IMR-90 (cell line): ENCODE results near the gene CLEC16A. TPM values are rescaled to one million over a fixed set of nuclear protein-coding genes. Genes with fewer than 3 reads are reported as not detected.

Source experiments
- ATAC-seq: fragments of 200-7000 bp; cut with Tn5 transposase; 2 replicates; pipeline ENCODE4 v1.9.1; 2020; ENCODE audit warnings: low read depth, mild to moderate bottlenecking, moderate library complexity
- BruUV-seq: library from RNA; stranded (reverse); fragments of 400-500 nt; replicated peaks from 2 replicates; lab custom pipeline; 2021; lab: Mats Ljungman, UMichigan
- CTCF ChIA-PET: fragments of 300-600 bp; formaldehyde crosslinking; extraction: SDS; loops from one replicate; lab custom pipeline; 2021; ENCODE audit warnings: antibody characterized with exemption; lab: Yijun Ruan, JAX
- POLR2A ChIA-PET: fragments of 300-600 bp; sonication (Branson Sonifier 250); formaldehyde crosslinking; loops from one replicate; lab custom pipeline; 2022; ENCODE audit warnings: antibody characterized with exemption; ENCODE audit not compliant: unreplicated experiment; lab: Charles Lee
- DNase-seq: peaks from one replicate; pipeline ENCODE4 v3.0.0; 2013
- H2AFZ ChIP-seq: replicated peaks from 2 replicates; pipeline ENCODE3; 2013; ENCODE audit warnings: low read length, mild to moderate bottlenecking; ENCODE audit not compliant: poor library complexity
- H2AK5ac ChIP-seq: 2 replicates; pipeline ENCODE4 v1.6.1; 2013; ENCODE audit warnings: low read depth, low read length, inconsistent platforms
- H2AK9ac ChIP-seq: replicated peaks from 2 replicates; pipeline ENCODE3; 2013; ENCODE audit warnings: mild to moderate bottlenecking, low read depth, low read length, moderate library complexity; ENCODE audit not compliant: poor library complexity
- H2BK120ac ChIP-seq: 2 replicates; pipeline ENCODE4 v1.6.1; 2013; ENCODE audit warnings: low read depth, low read length, inconsistent platforms
- H2BK15ac ChIP-seq: 3 replicates; pipeline ENCODE4 v1.6.1; 2013; ENCODE audit warnings: low read depth, low read length, inconsistent platforms
- H2BK20ac ChIP-seq: 2 replicates; pipeline ENCODE4 v1.6.1; 2013; ENCODE audit warnings: low read depth, mild to moderate bottlenecking, inconsistent platforms, low read length, moderate library complexity
- H2BK5ac ChIP-seq: 2 replicates; pipeline ENCODE4 v1.6.1; 2013; ENCODE audit warnings: mild to moderate bottlenecking, low read depth, low read length, inconsistent platforms; ENCODE audit not compliant: poor library complexity, severe bottlenecking
- H3K14ac ChIP-seq: replicated peaks from 2 replicates; pipeline ENCODE4 v1.6.1; 2013; ENCODE audit warnings: low read depth, low read length, inconsistent platforms
- H3K18ac ChIP-seq: 2 replicates; pipeline ENCODE4 v1.6.1; 2013; ENCODE audit warnings: low read depth, low read length, control low read depth
- H3K23ac ChIP-seq: 2 replicates; pipeline ENCODE4 v1.6.1; 2013; ENCODE audit warnings: low read depth, low read length, inconsistent platforms
- H3K27ac ChIP-seq: 2 replicates; pipeline ENCODE4 v1.5.1; 2013; ENCODE audit warnings: mild to moderate bottlenecking, control low read depth, low read length; ENCODE audit not compliant: insufficient read depth
- H3K27me3 ChIP-seq: 2 replicates; pipeline ENCODE4 v1.6.1; 2013; ENCODE audit warnings: low read length; ENCODE audit not compliant: control insufficient read depth, insufficient read depth
- H3K36me3 ChIP-seq: 2 replicates; pipeline ENCODE4 v1.6.1; 2013; ENCODE audit warnings: low read length, mixed read lengths; ENCODE audit not compliant: control insufficient read depth, insufficient read depth
- H3K4ac ChIP-seq: 2 replicates; pipeline ENCODE4 v1.6.1; 2013; ENCODE audit warnings: low read depth, low read length, inconsistent platforms
- H3K4me1 ChIP-seq: 2 replicates; pipeline ENCODE4 v1.6.1; 2013; ENCODE audit warnings: low read length, mixed read lengths; ENCODE audit not compliant: control insufficient read depth, insufficient read depth
- H3K4me2 ChIP-seq: 2 replicates; pipeline ENCODE4 v1.6.1; 2013; ENCODE audit warnings: low read depth, mild to moderate bottlenecking, control low read depth, low read length, moderate library complexity
- H3K4me3 ChIP-seq: 2 replicates; pipeline ENCODE4 v1.5.1; 2013; ENCODE audit warnings: low read depth, mild to moderate bottlenecking, control low read depth, low read length, moderate library complexity; ENCODE audit not compliant: insufficient read depth
- H3K56ac ChIP-seq: 2 replicates; pipeline ENCODE4 v1.6.1; 2013; ENCODE audit warnings: low read length, inconsistent platforms; ENCODE audit not compliant: insufficient read depth; ENCODE audit errors: extremely low read depth
- H3K79me1 ChIP-seq, 2 experiments: 2 replicates each; pipeline ENCODE4 v1.6.1; 2013; ENCODE audit warnings: low read length in 2 of 2, inconsistent platforms in 1 of 2, low read depth in 1 of 2
- H3K9ac ChIP-seq: 2 replicates; pipeline ENCODE4 v1.6.1; 2013; ENCODE audit warnings: low read depth, low read length, control low read depth
- H3K9me1 ChIP-seq: 2 replicates; pipeline ENCODE4 v1.6.1; 2013; ENCODE audit warnings: low read length, inconsistent platforms; ENCODE audit not compliant: insufficient read depth
- H3K9me3 ChIP-seq: 2 replicates; pipeline ENCODE4 v1.6.1; 2013; ENCODE audit warnings: low read length; ENCODE audit not compliant: control insufficient read depth, insufficient read depth
- H4K20me1 ChIP-seq: 2 replicates; pipeline ENCODE4 v1.6.1; 2013; ENCODE audit warnings: low read length, inconsistent platforms; ENCODE audit not compliant: insufficient read depth
- H4K5ac ChIP-seq: 2 replicates; pipeline ENCODE4 v1.6.1; 2013; ENCODE audit warnings: mild to moderate bottlenecking, low read depth, low read length, control low read depth
- H4K8ac ChIP-seq, 2 experiments: 2 replicates each; pipeline ENCODE4 v1.6.1; 2013; ENCODE audit warnings: low read depth in 2 of 2, low read length in 2 of 2, control low read depth in 1 of 2, inconsistent platforms in 1 of 2
- H4K91ac ChIP-seq: 2 replicates; pipeline ENCODE4 v1.6.1; 2013; ENCODE audit warnings: low read depth, low read length, inconsistent platforms; ENCODE audit not compliant: insufficient read depth
- MAZ ChIP-seq: IDR thresholded peaks from 2 replicates; pipeline ENCODE4 v1.6.1; 2012; ENCODE audit warnings: low read depth, mild to moderate bottlenecking, low read length, improper control_type of control experiment, moderate library complexity, borderline replicate concordance
- NFE2L2 ChIP-seq: fragments of 150-350 bp; IDR thresholded peaks from 2 replicates; pipeline ENCODE4 v1.6.1; 2016; ENCODE audit warnings: low read depth, mild to moderate bottlenecking, low read length
- WGBS, 2 experiments: methylation state at CpG; one replicate each; pipeline versions ENCODE4 v1.1.5 to v1.1.7; 2013; ENCODE audit warnings: missing lambda C conversion rate in 2 of 2; ENCODE audit not compliant: insufficient read length in 1 of 2; ENCODE audit errors: extremely low coverage in 2 of 2; 5-methylcytosine and 5-hydroxymethylcytosine counted together
- dilution Hi-C: fragments of 300-500 bp; cut with HindIII; formaldehyde crosslinking; loops from one replicate; pipeline ENCODE4 v1.14.3; 2018; ENCODE audit warnings: low sequenced_read_pairs; ENCODE audit not compliant: unreplicated experiment
- in situ Hi-C: fragments of 300-500 bp; cut with MboI; formaldehyde crosslinking; loops from 3 replicates; pipeline ENCODE4 v1.14.3; 2019; ENCODE audit warnings: low sequenced_read_pairs, inconsistent platforms, mixed read lengths
- intact Hi-C: fragments of 100-400 bp; cut with micrococcal nuclease; formaldehyde crosslinking; loops from 2 replicates; pipeline ENCODE4 v1.10.0; 2022
- polyA plus RNA-seq, 3 experiments: library from polyadenylated mRNA; depleted of rRNA; stranded (reverse); fragments of >200 nt; gene quantifications; 2 replicates each; pipeline ENCODE4 v1.2.3, GENCODE V29; 2012; ENCODE audit warnings: low replicate concordance in 1 of 3
- total RNA-seq: library from RNA; depleted of rRNA; stranded (reverse); fragments of >200 nt; gene quantifications from 2 replicates; pipeline ENCODE4 v1.2.3, GENCODE V29; 2012

Gene CLEC16A
- total and polyA plus RNA-seq, 2 of the 4 experiments (the other 2 are of a cell fraction) = 15.9 to 16.5 TPM

GRCh38 chr16:11092788-11093571 lies 148.6 kb downstream of the CLEC16A start:
- Histone ChIP-seq H3K36me3 (no peaks in the 10 kb centered on the region), H2AFZ (no peak overlapping the region), H2AK5ac (peak overlapping the region; percentile 89), H2BK15ac (peak overlapping the region; percentile 86; the same call in 2 of the 3 replicates), H2BK20ac (peak overlapping the region; percentile 93), H3K9me3 (no peaks in the 10 kb centered on the region), H3K4me2 (no peak overlapping the region), H3K4me3 (no peak overlapping the region), H3K14ac (peak overlapping the region; percentile 33; the same call in 1 of the 2 replicates), H3K56ac (no peak overlapping the region), H4K20me1 (0 out of 2 replicates have a peak, but pooled peaks cover 3% of the 10 kb centered on the region), H3K23ac (no peak overlapping the region), H3K79me1 (peaks cover 0 to 33% of the 10 kb centered on the region in 2 experiments; a peak in 2 of 4 replicates), H2BK5ac (peak overlapping the region; percentile 37), H3K4me1 (peaks cover 43% of the 10 kb centered on the region), H3K18ac (peak overlapping the region; percentile 79), H3K27ac (peak overlapping the region; percentile 71; the same call in 1 of the 2 replicates), H4K8ac (peak overlapping the region in 1 of 2 experiments; percentile 75; a peak in 2 of 4 replicates), H4K5ac (peak overlapping the region; percentile 62), H3K9ac (no peak overlapping the region), H2AK9ac (peak overlapping the region; percentile 50), H4K91ac (peak overlapping the region; percentile 91), H3K9me1 (peaks cover 38% of the 10 kb centered on the region), H3K27me3 (no peaks in the 10 kb centered on the region), H3K4ac (peak overlapping the region; percentile 79), H2BK120ac (peak overlapping the region; percentile 81)
- in situ Hi-C loops = loop anchor here (10.0 kb wide), 1 partner anchor 108 kb away; no protein-coding TSS in a partner anchor
- ATAC-seq (no peak), DNase-seq (no peak)
- intact Hi-C loops = no loop called here
- TF ChIP-seq NFE2L2 (no peak), MAZ (no peak)
- 93% methylated on average over 3 of the region's 12 CpGs; no CpG with 5 or more reads in 1 of the 2 experiments for WGBS, 2 experiments
- ChIA-PET CTCF (no interaction called here), POLR2A (no interaction called here)
- no TSS peak for BruUV-seq
- dilution Hi-C loops = no loop called here
